Activated naive CD4-positive, alpha-beta T cell treated with anti-CD3 and anti-CD28 coated beads, Interleukin-2, amount 50 U/mL, for 24 hours (primary cell): ENCODE measurements around the gene STX8.
"Not testable (repeated sequence)": the region's sequence is repeated elsewhere in the genome, so short reads cannot be mapped to it uniquely, and the experiment has no call there.

ENCODE experiments used
- H3K27ac Mint-ChIP-seq: one replicate; pipeline ENCODE4 v1.8.0; 2021; ENCODE audit warnings: mild to moderate bottlenecking, mixed read lengths
- H3K27me3 Mint-ChIP-seq: one replicate; pipeline ENCODE4 v1.8.0; 2021; ENCODE audit warnings: mixed read lengths
- H3K36me3 Mint-ChIP-seq: one replicate; pipeline ENCODE4 v1.8.0; 2021; ENCODE audit warnings: mixed read lengths
- H3K4me1 Mint-ChIP-seq: one replicate; pipeline ENCODE4 v1.8.0; 2021; ENCODE audit warnings: mixed read lengths
- H3K4me3 Mint-ChIP-seq: one replicate; pipeline ENCODE4 v1.8.0; 2021; ENCODE audit warnings: mild to moderate bottlenecking, mixed read lengths
- H3K9me3 Mint-ChIP-seq: one replicate; pipeline ENCODE4 v1.8.0; 2021; ENCODE audit warnings: mixed read lengths

The STX8 gene

DNA sequence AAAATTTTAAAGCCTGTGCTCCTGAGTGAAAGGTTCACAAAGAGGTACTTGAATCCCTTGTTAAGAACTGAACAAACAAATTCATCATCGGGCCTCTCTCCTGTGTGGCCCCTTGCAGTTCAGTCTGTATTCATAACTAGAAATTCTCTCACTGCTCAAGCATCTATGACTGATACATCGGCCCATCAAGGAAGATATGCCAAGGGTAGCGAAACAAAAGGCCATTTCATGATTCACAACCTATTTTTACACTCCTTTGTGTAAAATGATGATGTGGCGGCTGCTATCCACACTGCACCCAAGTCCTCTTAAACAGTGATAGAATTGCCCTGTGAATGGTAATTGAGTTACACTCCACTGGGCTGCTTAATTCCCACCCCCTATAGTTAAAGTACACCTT lies 204.6 kb downstream of the STX8 start:
- Mint-ChIP-seq H3K27me3 (no peaks in the 10 kb centered on the region), H3K36me3 (peaks cover 15% of the 10 kb centered on the region), H3K27ac (no peak overlapping the region), H3K9me3 (no peaks in the 10 kb centered on the region), H3K4me1 (no peaks in the 10 kb centered on the region), H3K4me3 (no peak overlapping the region)

DNA sequence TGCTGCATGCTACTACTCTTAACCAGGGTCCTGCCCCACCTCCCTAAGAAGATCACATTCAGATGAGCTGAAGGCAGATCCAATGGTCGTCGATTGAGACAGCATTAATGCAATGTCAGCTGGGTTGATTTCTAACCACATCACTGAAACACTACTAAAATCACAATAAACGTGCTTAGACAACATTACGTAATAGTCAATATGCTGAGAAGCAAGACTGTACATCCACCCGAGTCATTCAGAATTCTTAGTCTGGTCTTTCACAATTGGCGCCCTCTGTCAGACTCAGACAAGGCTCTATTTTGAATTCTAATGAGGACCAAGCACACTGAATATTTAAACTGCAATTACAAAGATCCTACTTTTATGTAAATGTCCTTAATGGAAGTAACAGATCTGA lies 205.2 kb downstream of the STX8 start:
- H3K27ac Mint-ChIP-seq: no peak overlapping the region
- H3K4me1 Mint-ChIP-seq: no peaks in the 10 kb centered on the region
- no peaks in the 10 kb centered on the region for H3K27me3 Mint-ChIP-seq
- no peak overlapping the region for H3K4me3 Mint-ChIP-seq
- H3K36me3 Mint-ChIP-seq: peaks cover 11% of the 10 kb centered on the region
- H3K9me3 Mint-ChIP-seq: no peaks in the 10 kb centered on the region

DNA sequence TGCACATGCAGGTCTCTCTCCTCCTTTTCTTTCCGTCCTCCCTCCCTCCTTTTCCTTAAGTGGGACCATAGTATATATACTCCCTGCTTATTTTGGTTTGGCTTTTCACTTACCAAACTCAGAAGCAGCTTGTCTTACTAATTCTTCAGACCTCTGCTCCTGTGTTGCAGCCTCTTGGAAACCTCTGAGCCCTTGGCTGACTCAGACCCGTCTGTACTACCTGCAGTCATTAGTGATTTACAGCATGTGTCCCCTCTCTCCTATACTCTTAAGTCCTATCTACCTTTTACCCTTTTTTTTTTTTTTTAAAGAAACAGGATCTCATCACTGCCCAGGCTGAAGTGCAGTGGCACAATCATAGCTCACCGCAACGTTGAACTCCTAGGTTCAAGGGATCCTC lies 207.0 kb downstream of the STX8 start:
- Mint-ChIP-seq H3K27me3 (no peaks in the 10 kb centered on the region), H3K4me1 (peaks cover 5% of the 10 kb centered on the region), H3K27ac (no peak overlapping the region), H3K4me3 (no peak overlapping the region), H3K36me3 (peaks cover 11% of the 10 kb centered on the region), H3K9me3 (no peaks in the 10 kb centered on the region)

- Mint-ChIP-seq H3K9me3 (no peaks in the 10 kb centered on the region), H3K27ac (no peak overlapping the region)
Observed at GRCh38 chr17:9367156-9367555, 208.5 kb downstream of the STX8 start.

GRCh38 chr17:9364837-9365430 lies 210.7 kb downstream of the STX8 start:
- no peak overlapping the region for H3K4me3 Mint-ChIP-seq
- H3K36me3 Mint-ChIP-seq: peaks cover 8% of the 10 kb centered on the region

More at GRCh38 chr17:9367156-9367555, 208.5 kb downstream of the STX8 start:
- Mint-ChIP-seq H3K27me3 (no peaks in the 10 kb centered on the region), H3K4me3 (no peak overlapping the region), H3K36me3 (peaks cover 11% of the 10 kb centered on the region), H3K4me1 (peaks cover 5% of the 10 kb centered on the region)

GRCh38 chr17:9363440-9364350 lies 211.9 kb downstream of the STX8 start:
- Mint-ChIP-seq H3K4me3 (no peak overlapping the region), H3K4me1 (peaks cover 5% of the 10 kb centered on the region), H3K36me3 (peaks cover 3% of the 10 kb centered on the region), H3K9me3 (no peaks in the 10 kb centered on the region), H3K27me3 (no peaks in the 10 kb centered on the region), H3K27ac (no peak overlapping the region)

More at GRCh38 chr17:9364837-9365430, 210.7 kb downstream of the STX8 start:
- Mint-ChIP-seq H3K27ac (no peak overlapping the region), H3K4me1 (peaks cover 5% of the 10 kb centered on the region), H3K27me3 (no peaks in the 10 kb centered on the region), H3K9me3 (no peaks in the 10 kb centered on the region)

DNA sequence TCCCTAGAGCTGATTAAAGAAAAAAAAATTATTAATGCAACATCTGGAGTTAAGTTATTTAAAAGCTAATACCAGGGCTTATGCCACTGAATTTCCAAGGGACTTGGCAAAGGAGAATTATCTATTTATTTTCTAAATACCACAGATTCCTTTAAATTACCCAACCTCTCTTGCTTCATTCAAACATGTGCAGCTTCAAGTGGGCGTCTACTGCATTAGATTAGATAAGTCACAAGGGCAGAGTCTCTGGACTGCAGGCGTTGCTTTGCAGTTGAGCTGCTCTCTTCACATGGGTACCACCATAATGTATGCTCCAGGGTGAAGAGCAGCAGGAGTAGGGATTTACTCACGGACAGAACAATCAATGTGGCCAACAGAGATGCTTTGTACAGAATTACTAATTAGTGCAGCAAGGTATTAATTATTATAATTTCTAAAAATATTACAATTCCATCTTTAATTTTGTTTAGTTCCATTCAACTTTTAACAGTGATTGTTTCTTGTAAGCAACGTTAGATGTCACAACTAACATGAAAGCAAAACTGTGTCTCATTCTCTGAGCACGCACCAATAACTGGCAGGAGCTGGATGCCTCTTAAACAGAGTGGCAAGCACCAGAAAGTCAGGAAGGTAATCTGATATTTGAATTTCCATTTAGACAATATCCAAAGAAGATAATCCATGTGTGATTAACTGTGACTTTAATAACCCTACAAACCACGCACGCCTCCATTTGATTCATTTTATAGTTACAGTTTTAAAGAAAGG lies 214.2 kb downstream of the STX8 start:
- H3K9me3 Mint-ChIP-seq: no peaks in the 10 kb centered on the region

GRCh38 chr17:9360677-9361081 lies 214.9 kb downstream of the STX8 start:
- no peaks in the 10 kb centered on the region for H3K36me3 Mint-ChIP-seq
- no peaks in the 10 kb centered on the region for H3K9me3 Mint-ChIP-seq
- no peaks in the 10 kb centered on the region for H3K27me3 Mint-ChIP-seq
- H3K27ac Mint-ChIP-seq: no peak overlapping the region
- no peak overlapping the region for H3K4me3 Mint-ChIP-seq
- H3K4me1 Mint-ChIP-seq: peaks cover 5% of the 10 kb centered on the region

More for the DNA sequence above, 214.2 kb downstream of the STX8 start:
- H3K36me3 Mint-ChIP-seq: no peaks in the 10 kb centered on the region
- no peak overlapping the region for H3K27ac Mint-ChIP-seq
- no peaks in the 10 kb centered on the region for H3K27me3 Mint-ChIP-seq
- H3K4me3 Mint-ChIP-seq: no peak overlapping the region
- peaks cover 5% of the 10 kb centered on the region for H3K4me1 Mint-ChIP-seq

DNA sequence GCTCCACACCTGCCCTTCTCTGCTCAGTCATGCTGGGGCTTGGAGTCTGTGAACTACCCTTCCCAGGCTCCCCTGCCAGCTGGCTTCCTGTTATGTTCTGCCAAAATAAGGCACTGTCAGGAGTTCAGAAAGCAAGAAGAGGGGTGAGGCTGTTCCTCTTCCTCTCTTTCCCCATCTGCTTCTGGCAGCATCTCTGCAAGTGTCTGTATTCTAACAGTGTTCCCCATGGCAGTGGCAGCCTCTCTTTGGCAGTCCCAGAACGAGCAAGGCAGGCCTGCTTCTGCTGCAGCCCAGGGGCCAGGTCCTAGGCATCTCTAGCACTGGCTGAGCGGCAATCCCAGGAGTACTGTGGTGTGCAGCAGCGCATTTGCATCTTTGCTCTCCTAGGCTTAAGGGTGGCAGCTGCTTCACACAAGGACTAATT lies 219.1 kb downstream of the STX8 start:
- H3K27ac Mint-ChIP-seq: peak overlapping the region; percentile 41
- H3K4me1 Mint-ChIP-seq: no peaks in the 10 kb centered on the region
- H3K27me3 Mint-ChIP-seq: no peaks in the 10 kb centered on the region
- peaks cover 3% of the 10 kb centered on the region for H3K36me3 Mint-ChIP-seq
- H3K4me3 Mint-ChIP-seq: no peak overlapping the region
- H3K9me3 Mint-ChIP-seq: no peaks in the 10 kb centered on the region

DNA sequence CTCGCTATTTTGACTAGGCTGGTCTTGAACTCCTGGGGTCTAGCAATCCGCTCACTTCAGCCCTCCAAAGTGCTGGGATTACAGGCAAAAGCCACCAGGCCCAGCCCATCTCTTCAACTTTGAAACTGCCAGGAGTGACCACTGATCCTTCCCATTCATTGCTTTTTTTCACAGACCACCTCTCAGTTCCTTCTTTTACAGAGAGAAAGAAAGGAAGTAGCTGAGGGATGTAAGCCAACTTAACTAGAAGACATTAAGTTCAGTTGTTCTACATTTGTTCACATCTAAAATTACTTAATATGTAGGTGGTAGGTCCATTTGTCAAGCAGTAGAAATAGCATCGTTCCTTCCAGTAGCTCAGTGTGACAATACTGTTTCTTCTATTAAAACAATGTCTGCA lies 219.8 kb downstream of the STX8 start:
- peaks cover 4% of the 10 kb centered on the region for H3K36me3 Mint-ChIP-seq
- H3K4me1 Mint-ChIP-seq: no peaks in the 10 kb centered on the region
- no peaks in the 10 kb centered on the region for H3K27me3 Mint-ChIP-seq
- H3K27ac Mint-ChIP-seq: no peak overlapping the region
- no peak overlapping the region for H3K4me3 Mint-ChIP-seq
- H3K9me3 Mint-ChIP-seq: no peaks in the 10 kb centered on the region

DNA sequence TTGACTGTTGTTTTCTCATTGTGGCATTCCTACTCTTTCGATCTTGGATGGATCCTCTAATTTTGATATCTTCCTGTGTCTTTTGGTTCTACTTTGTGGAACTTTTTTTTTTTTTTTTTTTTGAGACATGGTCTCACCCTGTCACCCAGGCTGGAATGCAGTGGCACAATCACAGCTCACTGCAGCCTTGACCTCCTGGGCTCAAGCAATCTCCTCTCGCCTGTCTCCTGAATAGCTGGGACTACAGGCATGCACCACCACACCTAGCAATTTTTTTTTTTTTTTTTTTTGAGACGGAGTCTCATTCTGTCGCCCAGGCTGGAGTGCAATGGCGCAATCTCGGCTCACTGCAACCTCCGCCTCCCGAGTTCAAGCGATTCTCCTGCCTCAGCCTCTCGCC lies 220.4 kb downstream of the STX8 start:
- not testable (repeated sequence) for H3K4me1 Mint-ChIP-seq, H3K9me3 Mint-ChIP-seq, H3K27me3 Mint-ChIP-seq, H3K4me3 Mint-ChIP-seq, H3K36me3 Mint-ChIP-seq, H3K27ac Mint-ChIP-seq

GRCh38 chr17:9350080-9350479 lies 225.5 kb downstream of the STX8 start:
- Mint-ChIP-seq H3K4me1 (peaks cover 7% of the 10 kb centered on the region), H3K4me3 (no peak overlapping the region)

DNA sequence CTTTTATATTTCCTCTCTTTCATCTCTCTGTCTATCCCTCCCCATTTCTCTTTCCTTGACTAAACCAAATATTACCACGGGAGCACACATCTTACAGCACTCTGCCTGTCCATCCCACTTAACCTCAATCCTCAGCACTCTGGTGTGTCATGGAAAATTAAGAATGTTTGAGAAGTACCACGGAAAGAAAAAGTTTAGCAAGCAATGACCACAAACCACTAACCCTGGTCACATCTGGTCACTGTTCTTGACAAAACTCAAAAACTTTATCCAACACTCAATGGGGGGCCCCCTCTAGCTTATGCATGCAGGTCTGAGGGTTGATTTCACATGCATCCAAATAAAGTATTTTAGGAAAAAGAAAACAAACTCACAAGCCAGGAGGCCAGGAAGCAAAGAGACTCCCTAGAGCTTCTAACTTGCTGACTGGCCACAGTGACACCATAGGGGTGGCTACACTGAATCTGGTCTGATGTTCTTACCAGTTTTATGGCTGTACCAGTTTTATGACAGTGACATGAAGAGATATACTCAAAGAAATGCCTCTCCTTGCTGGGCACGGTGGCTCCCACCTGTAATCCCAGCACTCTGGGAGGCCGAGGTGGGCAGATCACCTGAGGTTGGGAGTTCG lies 229.2 kb downstream of the STX8 start:
- H3K27ac Mint-ChIP-seq: no peak overlapping the region
- peaks cover 9% of the 10 kb centered on the region for H3K36me3 Mint-ChIP-seq
- H3K4me3 Mint-ChIP-seq: no peak overlapping the region
- H3K4me1 Mint-ChIP-seq: peaks cover 7% of the 10 kb centered on the region
- H3K9me3 Mint-ChIP-seq: no peaks in the 10 kb centered on the region
- H3K27me3 Mint-ChIP-seq: no peaks in the 10 kb centered on the region

More at GRCh38 chr17:9350080-9350479, 225.5 kb downstream of the STX8 start:
- no peak overlapping the region for H3K27ac Mint-ChIP-seq
- H3K36me3 Mint-ChIP-seq: peaks cover 6% of the 10 kb centered on the region
- no peaks in the 10 kb centered on the region for H3K27me3 Mint-ChIP-seq
- H3K9me3 Mint-ChIP-seq: no peaks in the 10 kb centered on the region

- Mint-ChIP-seq H3K4me1 (peaks cover 7% of the 10 kb centered on the region), H3K4me3 (no peak overlapping the region), H3K27me3 (no peaks in the 10 kb centered on the region), H3K9me3 (no peaks in the 10 kb centered on the region), H3K36me3 (peaks cover 7% of the 10 kb centered on the region), H3K27ac (no peak overlapping the region)
Observed at GRCh38 chr17:9343516-9343915, 232.1 kb downstream of the STX8 start.

DNA sequence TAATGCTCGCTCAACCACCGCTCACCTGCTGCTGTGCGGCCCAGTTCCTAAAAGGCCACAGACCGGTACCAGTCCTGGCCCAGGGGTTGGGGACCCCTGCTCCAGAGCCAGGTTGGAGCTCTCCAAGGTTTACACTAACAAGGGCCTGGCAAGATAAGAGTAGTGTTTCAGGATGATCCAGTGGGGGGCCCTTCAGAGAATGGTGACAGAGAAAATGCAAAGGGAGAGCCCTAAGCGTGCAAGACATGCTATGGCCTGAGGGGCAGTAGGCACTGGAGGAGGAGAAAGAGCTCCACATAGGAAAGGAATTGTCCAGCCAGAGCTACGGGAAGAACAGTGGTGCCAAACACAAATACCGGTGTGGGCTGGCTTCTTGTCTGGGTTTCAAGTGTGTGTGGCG lies 233.4 kb downstream of the STX8 start:
- Mint-ChIP-seq H3K36me3 (peaks cover 12% of the 10 kb centered on the region), H3K9me3 (no peaks in the 10 kb centered on the region), H3K27me3 (no peaks in the 10 kb centered on the region), H3K4me1 (peaks cover 7% of the 10 kb centered on the region), H3K27ac (no peak overlapping the region), H3K4me3 (no peak overlapping the region)
